SKM-1 treated with dmso at 0.1 percent for 144 hours (cell line): ENCODE data around the gene ULK4.

Source experiments
- DNase-seq: peaks from one replicate; lab custom pipeline; 2025; ENCODE audit not compliant: unreplicated experiment; lab: John Stamatoyannopoulos, UW

Gene ULK4

DNA sequence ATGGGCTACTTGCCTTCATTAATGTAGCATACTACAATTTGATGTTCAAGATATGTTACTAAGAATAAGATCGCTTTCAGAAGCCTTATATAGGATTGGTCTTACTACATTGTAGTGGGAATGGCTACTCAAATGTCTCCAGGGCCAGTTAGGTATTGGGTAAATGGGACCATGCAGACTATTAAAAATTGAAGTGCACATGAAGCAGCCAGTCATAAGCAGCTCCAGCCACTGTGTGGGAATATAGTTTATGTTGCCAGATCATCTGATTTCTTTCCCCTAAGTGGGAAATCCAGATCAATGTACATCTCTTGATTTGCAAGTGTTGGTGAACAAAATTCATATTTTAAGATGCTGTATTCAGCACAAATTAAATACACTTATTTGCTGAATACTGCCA, 757.5 kb downstream of the ULK4 start:
- no peak for DNase-seq

DNA sequence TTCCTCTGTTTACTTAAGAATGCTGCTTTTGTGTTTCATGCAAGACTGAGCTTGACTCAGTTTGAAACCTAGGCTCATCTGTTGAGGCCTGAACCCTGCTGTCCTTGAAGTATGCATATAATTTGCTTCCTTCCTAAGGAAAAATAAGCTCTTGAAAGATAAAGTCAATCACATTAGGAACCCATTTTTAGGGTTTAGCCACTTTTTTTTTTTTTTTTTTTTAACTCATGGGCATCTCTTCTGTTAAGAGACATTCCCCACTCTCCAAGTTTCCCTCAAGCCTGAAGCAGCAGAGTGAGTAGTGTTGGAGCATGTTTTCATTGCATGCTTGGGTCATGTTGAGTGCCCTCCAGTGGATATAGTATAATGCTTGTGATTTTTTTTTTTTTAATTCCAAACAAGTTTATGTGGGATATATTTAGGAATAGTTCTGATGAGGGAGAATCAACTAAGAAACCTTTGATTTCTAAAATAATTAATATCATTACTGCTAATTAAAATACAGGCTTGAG, 759.0 kb downstream of the ULK4 start:
- DNase-seq, result no peak

DNA sequence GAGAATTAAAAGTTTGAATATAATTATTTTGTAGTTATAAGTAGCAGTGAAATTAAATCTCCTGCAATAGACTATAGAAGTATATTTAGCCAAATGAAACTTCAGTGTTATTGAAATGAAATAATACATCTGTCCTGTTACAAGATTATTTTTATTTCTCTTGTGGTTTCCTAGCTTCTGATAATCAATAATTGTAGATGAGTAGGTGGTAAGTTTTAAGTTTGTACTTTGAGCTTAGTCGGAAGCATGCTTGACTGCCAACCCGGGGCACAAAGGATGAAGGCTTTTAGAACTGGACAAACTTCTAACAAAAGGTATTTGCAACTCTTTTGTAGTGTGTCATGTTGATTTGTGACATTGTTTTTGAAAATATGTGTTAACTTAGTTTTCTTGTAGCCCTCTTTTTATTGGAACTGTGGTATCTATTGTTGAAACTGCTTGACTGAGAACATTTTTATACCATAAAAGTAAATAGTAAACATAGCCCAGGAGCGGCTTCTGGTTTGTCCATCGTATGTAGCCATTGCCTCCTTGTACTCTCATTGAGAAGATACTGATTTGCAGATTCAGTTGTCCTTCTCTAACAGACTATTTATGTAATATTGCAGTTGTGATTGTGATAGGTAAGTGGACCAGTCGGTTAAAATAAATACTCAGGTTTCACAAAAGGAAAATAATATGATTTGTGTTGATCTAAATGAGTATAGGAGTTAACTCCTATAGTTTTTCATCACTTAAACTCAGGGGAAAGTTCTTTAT, 759.6 kb downstream of the ULK4 start:
- DNase-seq, result no peak

DNA sequence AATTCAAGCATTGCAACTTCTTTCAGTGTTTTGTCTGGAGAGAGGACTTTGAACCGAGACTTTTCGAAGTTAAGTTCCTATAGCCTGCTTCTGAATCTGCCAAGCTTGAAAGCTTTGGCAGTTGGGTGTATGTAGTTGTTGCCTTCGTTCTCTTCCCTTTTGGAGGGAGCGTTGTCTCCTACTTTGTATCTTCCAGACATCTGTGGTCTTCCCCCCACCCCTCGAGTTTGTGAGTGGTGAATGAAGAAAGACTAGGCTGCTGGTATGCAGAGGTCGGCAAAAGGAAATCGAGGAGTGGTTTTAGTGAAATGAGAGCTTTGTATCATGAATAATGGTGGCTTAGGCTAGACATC, 761.3 kb downstream of the ULK4 start:
- peak; percentile 50 for DNase-seq

DNA sequence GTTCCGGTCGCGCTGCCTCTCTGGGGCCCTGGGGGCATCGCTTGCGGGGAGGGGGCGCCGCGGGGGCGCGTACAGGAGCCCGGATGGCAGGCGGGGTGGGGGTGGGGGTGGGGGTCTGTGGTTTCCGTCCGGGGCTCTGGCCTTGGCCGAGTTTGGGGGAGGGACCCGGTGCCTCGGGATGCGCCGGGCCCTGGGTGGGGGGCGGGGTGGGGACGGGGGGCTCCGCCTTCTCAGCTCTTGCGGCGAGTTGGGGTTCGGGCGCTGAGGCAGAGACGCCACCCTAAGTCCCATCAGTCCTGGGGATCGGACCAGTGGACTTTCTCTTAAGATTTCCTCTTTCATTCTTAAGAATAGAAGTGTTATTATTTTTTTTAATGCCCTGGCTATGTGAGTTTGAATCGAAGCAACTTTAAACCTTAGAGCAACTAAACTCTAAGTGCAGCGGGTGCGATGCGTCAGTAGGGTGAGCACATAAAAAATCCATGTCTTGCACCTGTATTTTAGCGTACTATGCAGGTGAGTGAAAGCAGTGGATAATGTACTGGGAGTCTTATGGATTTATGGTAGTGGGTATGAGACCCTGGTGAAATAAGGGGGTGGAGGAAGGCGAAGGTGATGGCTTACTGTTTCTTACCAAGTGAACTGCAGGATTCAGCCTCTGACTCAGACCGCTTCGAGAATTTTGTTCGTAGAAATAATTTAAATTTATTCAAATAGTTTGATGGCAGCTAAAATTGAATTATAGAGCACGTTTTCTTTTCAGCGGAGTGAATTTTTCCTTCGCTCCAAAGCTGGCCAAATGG, 761.8 kb downstream of the ULK4 start:
- DNase-seq, result peak; percentile 50

DNA sequence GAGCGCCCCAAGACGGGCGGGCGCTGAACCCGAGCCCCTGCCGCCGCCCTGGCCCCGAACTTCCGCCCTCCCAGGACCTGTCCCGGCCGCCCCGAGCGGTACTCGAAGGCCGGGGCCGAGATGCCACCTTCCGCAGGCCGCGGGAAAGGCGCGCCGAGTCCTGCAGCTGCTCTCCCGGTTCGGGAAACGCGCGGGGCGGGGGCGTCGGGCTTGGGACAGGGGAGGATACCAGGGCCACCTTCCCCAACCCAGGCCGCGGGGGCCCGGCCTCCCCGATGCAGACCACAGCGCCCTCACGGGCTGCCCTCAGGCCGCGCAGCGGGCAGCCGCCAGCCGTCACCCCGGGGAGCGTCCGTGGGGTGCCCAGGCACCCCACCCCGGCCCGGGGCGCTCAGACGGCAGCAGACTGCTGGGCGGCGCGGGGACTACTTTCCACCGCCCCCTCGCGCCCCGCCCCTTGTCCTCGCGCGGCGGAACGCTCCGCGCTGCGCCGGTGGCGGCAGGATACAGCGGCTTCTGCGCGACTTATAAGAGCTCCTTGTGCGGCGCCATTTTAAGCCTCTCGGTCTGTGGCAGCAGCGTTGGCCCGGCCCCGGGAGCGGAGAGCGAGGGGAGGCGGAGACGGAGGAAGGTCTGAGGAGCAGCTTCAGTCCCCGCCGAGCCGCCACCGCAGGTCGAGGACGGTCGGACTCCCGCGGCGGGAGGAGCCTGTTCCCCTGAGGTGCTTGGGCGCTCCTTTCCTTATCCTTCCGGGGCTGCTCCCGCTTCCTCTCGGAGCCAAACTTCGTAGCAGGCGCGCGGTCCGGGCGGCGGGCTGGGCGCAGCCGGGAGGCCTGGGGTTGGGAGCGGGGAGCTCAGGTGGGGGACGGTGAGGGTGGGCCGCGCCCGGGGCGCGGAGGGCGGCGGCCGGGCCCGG, 762.7 kb downstream of the ULK4 start, which contains the start of gene CTNNB1:
Gene CTNNB1, plus strand, starts transcription at position 556 of the 916 bp plus-strand sequence. CDS start 24,564 bp downstream, outside the sequence.
- DNase-seq, result peak; percentile 82

DNA sequence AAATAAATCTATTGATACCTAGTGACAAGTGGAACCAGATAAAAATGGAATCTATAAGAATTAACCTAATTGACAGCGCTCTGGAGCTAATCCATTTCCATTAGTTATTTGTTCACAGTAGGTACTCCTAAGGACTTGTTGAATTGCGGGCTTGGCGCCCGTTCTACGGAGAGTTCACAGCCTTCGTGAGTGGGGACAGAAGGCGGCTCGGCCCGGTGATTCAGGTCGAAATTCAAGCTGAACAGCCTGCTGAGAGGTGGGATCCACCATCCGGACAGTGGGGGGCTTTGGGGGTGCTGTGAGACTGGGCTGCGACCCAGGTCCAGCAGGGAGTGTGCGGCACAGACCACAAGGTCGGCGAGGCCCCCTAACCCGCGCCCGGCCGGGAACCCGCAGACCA, 763.4 kb downstream of the ULK4 start:
- no peak for DNase-seq

DNA sequence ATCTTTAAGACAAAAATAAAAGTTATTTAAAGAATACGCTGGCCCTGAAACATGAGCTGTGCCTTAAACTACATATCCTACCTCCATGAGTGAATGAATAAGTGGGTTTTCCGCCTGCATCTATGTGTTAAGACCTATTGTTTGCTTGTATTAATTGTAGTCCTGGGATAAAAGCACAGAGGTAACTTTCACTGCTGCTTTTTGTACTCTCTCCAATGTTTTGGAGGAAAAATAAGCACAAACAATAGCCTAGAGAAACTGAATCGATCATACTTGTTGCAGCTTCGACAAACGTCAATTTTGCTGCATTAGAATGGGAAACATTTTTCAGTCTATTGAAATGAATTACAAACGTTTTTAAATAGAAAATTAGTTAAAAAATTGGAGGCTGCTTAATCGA, 763.9 kb downstream of the ULK4 start:
- no peak for DNase-seq
